Parietal lobe (tissue), 1 donor: Measurements from ENCODE around the gene SRP14. TPM values are rescaled to one million over a fixed set of nuclear protein-coding genes. Genes with fewer than 3 reads are reported as not detected.

Experiments
- total RNA-seq: library from RNA; depleted of rRNA; stranded (reverse); fragments of >200 nt; gene quantifications from one replicate; pipeline ENCODE4 v1.2.3, GENCODE V29; 2014

The SRP14 gene, protein sequence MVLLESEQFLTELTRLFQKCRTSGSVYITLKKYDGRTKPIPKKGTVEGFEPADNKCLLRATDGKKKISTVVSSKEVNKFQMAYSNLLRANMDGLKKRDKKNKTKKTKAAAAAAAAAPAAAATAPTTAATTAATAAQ
- total RNA-seq, result 90.5 TPM

DNA sequence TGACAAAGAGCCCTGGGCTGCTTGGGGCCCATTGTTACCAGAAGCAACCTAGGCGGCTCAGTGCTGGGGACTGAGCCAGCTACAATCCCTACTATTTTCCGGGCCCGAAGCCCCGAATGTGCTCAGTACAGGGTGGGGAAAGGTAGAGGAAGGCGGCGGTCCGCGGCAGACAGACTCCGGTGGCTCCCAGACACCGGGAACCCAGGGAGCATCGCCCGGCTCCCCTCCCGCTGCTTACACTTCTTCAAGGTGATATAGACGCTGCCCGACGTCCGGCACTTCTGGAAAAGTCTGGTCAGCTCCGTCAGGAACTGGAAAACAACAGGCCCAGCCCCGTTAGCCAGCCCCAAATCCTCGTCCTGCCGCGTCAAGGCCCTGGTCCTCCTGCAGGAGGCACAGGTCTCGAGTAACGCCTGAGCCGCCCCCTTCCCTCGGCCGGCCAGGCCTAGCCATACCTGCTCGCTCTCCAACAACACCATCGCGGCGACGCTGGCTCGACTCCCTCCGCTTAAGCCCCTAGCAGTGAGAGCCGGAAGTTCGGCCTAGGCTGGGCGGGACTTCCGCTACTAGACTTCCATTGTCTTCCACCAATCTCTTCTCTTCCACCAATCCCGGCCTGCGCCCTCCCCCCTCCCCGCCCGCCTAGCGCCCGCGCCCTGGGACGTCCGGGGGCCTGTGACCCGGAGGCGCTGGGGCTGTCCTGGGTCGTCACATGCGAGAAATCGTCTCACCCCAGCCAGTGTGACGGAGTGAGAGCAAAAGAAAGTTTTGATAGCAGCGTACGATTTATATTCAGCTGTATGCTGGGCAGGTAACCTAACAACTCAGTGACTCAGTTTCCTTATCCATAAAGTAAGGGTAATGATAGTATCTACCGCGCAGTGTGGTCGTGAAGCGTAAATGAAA is at the start of gene SRP14:
TSS of gene SRP14 (minus strand) at position 544 of the 906 bp plus-strand sequence. CDS start at position 479, 65 bp downstream.

Other genes starting within 250 kb of the SRP14 start
- gene GPR176, start 118.9 kb downstream of the SRP14 start, total RNA-seq, result 35.4 TPM
- 41.0 TPM for gene EIF2AK4, start 105.1 kb downstream of the SRP14 start, total RNA-seq
- 4.4 TPM for gene BMF, start 69.7 kb upstream of the SRP14 start, total RNA-seq
- gene BUB1B, start 121.9 kb upstream of the SRP14 start, total RNA-seq, result 8.8 TPM
- 16.0 TPM for gene PAK6, start 199.9 kb upstream of the SRP14 start, total RNA-seq
- 0.94 TPM for gene ANKRD63, start 243.9 kb upstream of the SRP14 start, total RNA-seq